ENCODE results near the gene SV2A. TPM values are rescaled to one million over a fixed set of nuclear protein-coding genes. Genes with fewer than 3 reads are reported as not detected.

SV2A gene
- total RNA-seq, 1 experiment from 2014 or later = not detected

DNA sequence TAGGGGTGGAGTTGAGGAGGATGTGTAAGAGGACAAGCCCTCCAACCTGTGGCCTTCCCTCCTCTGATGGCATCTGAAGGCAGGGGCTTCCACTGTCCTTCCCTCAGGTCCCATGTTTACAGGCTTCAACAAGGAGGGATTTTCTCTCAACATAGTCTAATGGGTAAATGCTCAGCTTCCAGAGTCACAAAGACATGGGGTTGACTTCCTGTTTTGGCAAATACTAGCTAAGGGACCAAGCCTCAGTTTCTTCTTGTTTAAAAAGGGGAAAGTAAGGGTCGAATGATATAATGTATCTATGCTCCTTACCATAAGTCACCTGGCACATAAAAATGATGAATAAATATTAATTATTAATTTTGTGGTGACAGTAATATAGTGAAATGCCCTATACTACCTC lies 3.1 kb downstream of the SV2A start:
- H3K27ac Mint-ChIP-seq (ENCODE audit: low read depth, unreplicated experiment) = no peak overlapping the region
- no peak for TF ChIP-seq CTCF (IDR thresholded peaks at IDR 0.05; ENCODE audit: unreplicated experiment)
- H3K36me3 Mint-ChIP-seq (ENCODE audit: insufficient read depth, unreplicated experiment) = peaks cover 12% of the 10 kb centered on the region
- ChIA-PET POLR2A (interaction anchor here (0.8 to 2.0 kb wide), 4 partner anchors 13 to 96 kb away, joined by 3 to 5 read pairs (median 4); partner anchors contain the start of gene SF3B4), CTCF (no interaction called here)
- H3K27me3 Mint-ChIP-seq (ENCODE audit: insufficient read depth, unreplicated experiment) = peaks cover 10% of the 10 kb centered on the region
- DNase-seq (ENCODE audit: unreplicated experiment) = no peak
- H3K4me1 Mint-ChIP-seq (ENCODE audit: insufficient read depth, unreplicated experiment) = peaks cover 12% of the 10 kb centered on the region
- no peak overlapping the region for H3K4me3 Mint-ChIP-seq (ENCODE audit: unreplicated experiment)
- BruUV-seq (replicated peaks) = no TSS peak
- intact Hi-C loops (cut with micrococcal nuclease) = no loop called here
- no peaks in the 10 kb centered on the region for H3K9me3 Mint-ChIP-seq (ENCODE audit: unreplicated experiment)

DNA sequence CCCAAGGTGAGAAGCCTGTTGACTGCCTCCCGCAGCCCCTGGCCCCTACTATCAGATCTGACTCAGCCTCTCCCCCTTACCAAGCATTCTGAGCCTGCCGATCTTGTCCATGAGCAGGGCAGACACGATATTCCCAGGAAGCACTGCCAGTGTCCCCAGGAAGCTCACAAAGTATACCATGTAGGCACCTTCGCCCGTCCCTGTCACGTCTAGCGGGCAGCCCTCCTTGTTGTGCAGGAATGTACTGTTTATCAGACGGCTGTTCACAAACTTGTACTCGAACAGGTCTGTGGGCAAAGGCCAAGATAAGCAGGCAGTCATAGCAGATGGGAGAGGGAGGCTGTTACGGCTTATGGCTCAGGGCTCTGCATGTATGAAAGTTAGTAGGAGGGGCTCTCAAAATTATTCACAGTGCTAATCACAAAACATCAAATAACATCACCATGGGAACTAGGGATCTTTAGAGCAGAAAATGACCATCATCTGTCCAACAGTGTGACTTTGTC lies 11.0 kb downstream of the SV2A start:
- DNase-seq (ENCODE audit: unreplicated experiment) = no peak
- Mint-ChIP-seq H3K4me3 (ENCODE audit: unreplicated experiment) (no peak overlapping the region), H3K36me3 (ENCODE audit: insufficient read depth, unreplicated experiment) (no peaks in the 10 kb centered on the region), H3K9me3 (ENCODE audit: unreplicated experiment) (no peaks in the 10 kb centered on the region), H3K27ac (ENCODE audit: low read depth, unreplicated experiment) (no peak overlapping the region), H3K27me3 (ENCODE audit: insufficient read depth, unreplicated experiment) (no peaks in the 10 kb centered on the region), H3K4me1 (ENCODE audit: insufficient read depth, unreplicated experiment) (no peaks in the 10 kb centered on the region)
- TF ChIP-seq CTCF (IDR thresholded peaks at IDR 0.05; ENCODE audit: unreplicated experiment) = no peak
- no TSS peak for BruUV-seq (replicated peaks)
- intact Hi-C loops (cut with micrococcal nuclease) = no loop called here
- CTCF ChIA-PET = interaction anchor here (0.6 kb wide), 1 partner anchor 138 kb away, joined by 3 read pairs; no protein-coding TSS in a partner anchor
- POLR2A ChIA-PET = interaction anchor here (2.2 kb wide), 1 partner anchor 19 kb away, joined by 7 read pairs; a partner anchor contains a TSS

DNA sequence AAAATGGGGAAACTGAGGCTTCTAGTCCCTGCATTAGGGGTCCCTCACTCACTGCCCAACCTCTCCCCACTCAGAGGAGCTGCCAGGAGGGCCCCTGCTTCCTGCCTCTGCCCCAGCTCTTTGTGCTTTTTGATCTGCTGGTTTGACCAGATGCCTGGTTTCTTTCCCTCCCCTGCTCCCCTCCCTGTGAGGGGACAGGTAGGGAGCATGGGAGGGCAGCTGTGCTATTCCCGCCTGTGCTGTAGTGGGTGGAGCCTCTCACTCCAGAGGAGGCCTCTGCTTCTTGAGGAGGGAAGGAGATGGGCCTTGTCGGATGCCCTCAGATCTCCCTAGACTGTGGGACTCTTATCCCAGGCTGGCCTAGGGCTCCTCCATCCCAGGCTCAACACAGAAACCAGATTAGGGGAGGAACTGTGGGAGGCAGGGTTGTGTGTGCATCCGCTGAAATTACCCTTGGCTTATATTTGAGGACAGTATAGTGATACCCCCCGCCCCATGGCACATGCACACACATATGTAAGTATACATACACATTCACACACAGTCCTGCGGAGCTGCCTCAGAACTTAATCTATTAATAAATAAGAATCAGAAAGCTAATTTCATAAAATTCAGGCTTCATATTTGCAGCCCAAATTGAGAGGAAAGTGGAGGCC lies 13.7 kb downstream of the SV2A start:
- BruUV-seq (replicated peaks) = no TSS peak
- CTCF ChIA-PET = interaction anchor here (0.5 to 1.6 kb wide), 2 partner anchors 16 to 23 kb away, joined by 3 to 4 read pairs; a partner anchor contains a TSS

More for the DNA sequence above, 13.7 kb downstream of the SV2A start:
- no peaks in the 10 kb centered on the region for H3K9me3 Mint-ChIP-seq (ENCODE audit: unreplicated experiment)
- TF ChIP-seq CTCF (IDR thresholded peaks at IDR 0.05; ENCODE audit: unreplicated experiment) = no peak
- no peak overlapping the region for H3K27ac Mint-ChIP-seq (ENCODE audit: low read depth, unreplicated experiment)
- no peak overlapping the region for H3K4me3 Mint-ChIP-seq (ENCODE audit: unreplicated experiment)
- peaks cover 13% of the 10 kb centered on the region for H3K4me1 Mint-ChIP-seq (ENCODE audit: insufficient read depth, unreplicated experiment)
- intact Hi-C loops (cut with micrococcal nuclease) = no loop called here
- POLR2A ChIA-PET = interaction anchor here (0.6 to 2.4 kb wide), 2 partner anchors 12 to 16 kb away, joined by 3 to 11 read pairs; a partner anchor contains a TSS
- no peak for DNase-seq (ENCODE audit: unreplicated experiment)
- H3K27me3 Mint-ChIP-seq (ENCODE audit: insufficient read depth, unreplicated experiment) = no peaks in the 10 kb centered on the region
- no peaks in the 10 kb centered on the region for H3K36me3 Mint-ChIP-seq (ENCODE audit: insufficient read depth, unreplicated experiment)
